Cardiac fibroblast (primary cell): ENCODE data around the gene IL17RB.

Experiments used
- DNase-seq, 2 donors: peaks; one replicate each; pipeline versions ENCODE4 v3.0.0 to v3.0.0-alpha.2; 2010; ENCODE audit warnings: low read depth in 2 of 2
- H3K4me3 ChIP-seq, 2 donors: replicated peaks in 1 of 2; 1 replicate in 1 of 2; 2 replicates in 1 of 2; pipeline ENCODE4 v1.5.1; 2011; ENCODE audit warnings: low read depth in 2 of 2, low read length in 2 of 2, mild to moderate bottlenecking in 2 of 2, moderate library complexity in 1 of 2
- TF ChIP-seq, protein P1 (sequence below): IDR thresholded peaks from one replicate; pipeline ENCODE4 v1.5.1; 2011; ENCODE audit warnings: low read depth, mild to moderate bottlenecking, low read length, inconsistent platforms

IL17RB gene

DNA sequence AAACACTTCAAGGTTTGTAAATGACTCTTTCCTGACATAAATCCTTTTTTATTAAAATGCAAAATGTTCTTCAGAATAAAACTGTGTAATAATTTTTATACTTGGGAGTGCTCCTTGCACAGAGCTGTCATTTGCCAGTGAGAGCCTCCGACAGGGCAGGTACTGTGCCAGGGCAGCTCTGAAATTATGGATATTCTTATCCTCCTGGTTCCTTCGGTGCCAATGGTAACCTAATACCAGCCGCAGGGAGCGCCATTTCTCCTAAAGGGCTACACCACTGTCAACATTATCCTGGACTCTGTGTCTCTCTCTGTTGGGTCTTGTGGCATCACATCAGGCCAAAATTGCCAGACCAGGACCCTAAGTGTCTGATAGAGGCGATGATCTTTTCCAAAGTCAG, 33.1 kb upstream of the IL17RB start:
- TF ChIP-seq, protein P1, sequence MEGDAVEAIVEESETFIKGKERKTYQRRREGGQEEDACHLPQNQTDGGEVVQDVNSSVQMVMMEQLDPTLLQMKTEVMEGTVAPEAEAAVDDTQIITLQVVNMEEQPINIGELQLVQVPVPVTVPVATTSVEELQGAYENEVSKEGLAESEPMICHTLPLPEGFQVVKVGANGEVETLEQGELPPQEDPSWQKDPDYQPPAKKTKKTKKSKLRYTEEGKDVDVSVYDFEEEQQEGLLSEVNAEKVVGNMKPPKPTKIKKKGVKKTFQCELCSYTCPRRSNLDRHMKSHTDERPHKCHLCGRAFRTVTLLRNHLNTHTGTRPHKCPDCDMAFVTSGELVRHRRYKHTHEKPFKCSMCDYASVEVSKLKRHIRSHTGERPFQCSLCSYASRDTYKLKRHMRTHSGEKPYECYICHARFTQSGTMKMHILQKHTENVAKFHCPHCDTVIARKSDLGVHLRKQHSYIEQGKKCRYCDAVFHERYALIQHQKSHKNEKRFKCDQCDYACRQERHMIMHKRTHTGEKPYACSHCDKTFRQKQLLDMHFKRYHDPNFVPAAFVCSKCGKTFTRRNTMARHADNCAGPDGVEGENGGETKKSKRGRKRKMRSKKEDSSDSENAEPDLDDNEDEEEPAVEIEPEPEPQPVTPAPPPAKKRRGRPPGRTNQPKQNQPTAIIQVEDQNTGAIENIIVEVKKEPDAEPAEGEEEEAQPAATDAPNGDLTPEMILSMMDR = no peak

DNA sequence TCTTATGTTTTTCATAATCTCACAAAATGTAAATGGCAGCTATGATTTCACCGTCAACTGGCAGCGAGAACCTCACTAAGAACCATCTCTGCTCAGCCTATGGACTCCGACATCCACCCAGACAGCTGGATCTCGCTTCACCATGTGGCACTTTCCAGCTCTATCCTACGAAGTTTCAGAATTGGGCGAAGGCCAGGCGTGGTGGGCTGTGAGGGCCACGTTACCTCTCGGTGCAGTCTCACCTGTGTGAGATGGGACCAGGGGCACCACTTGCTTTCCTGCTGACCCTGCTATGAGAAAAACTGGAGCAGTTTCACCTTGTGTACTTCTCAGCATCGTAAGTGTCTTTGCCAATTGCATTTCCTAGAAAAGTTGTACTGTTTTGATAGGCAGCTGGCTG, 32.5 kb upstream of the IL17RB start:
- no peak overlapping the region for H3K4me3 ChIP-seq
- TF ChIP-seq, protein P1 = no peak
- no peak for DNase-seq

More for the DNA sequence above, 33.1 kb upstream of the IL17RB start:
- DNase-seq = no peak
- no peak overlapping the region for H3K4me3 ChIP-seq

DNA sequence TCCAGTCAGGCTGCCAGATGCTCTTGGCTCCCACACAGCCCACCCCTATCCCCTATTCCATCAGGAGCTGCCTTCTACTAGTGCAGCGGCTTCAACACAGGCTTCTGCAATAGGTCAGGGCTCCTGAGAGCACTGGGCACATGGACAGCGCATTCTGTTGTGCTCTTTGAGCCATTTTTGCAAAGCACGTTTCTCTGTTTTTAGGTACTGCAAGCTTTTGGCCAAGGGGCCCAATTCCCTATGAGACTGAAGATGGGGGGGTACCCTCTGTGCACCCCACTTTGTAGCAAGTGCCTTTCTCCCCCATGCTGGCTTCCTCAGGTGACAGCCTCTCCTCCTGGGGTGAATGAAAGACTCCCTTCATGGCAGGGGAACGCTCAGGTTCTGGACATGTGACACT, 31.3 kb upstream of the IL17RB start:
- DNase-seq = no peak
- H3K4me3 ChIP-seq = no peak overlapping the region
- TF ChIP-seq, protein P1 = no peak

DNA sequence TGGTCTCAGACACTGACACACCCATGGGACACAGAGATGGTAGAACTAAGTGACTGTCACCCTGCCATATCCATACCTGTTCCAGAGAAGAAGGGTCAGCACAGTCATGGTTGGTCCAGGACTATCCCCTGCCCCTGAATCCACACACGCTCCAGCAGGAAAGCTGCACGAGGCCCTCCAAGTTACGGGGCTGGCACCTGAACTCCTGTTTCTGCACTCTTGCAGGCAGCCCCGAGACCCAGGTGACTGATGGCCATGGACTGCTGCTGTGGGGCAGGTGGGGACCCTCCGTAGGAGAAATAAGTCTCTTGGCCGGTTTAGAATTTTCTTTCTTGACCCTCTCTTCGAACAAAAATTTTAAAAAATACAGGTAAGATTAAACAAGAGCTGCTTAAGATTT, 30.7 kb upstream of the IL17RB start:
- TF ChIP-seq, protein P1 = no peak

DNA sequence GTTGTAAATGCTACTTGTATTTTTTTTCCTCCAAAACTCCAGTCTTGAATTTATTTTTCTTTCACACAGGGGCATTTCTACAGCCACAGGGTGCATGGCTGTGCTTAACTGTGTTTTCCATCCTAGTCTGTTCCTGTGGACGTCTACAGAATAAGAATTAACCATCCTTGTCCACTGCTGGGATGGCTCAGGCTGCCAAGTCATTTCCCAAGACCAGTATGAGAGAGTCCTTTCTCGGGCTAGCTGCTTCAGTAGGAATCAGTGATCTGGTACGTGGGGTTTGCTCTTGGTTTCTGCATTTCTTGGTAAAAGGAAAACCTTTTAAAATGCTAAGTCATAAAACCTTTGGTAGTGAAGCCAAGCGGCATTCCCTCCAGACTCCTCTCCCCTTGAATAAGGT, 29.9 kb upstream of the IL17RB start:
- H3K4me3 ChIP-seq = no peak overlapping the region
- DNase-seq = no peak
- TF ChIP-seq, protein P1 = no peak

More for the DNA sequence above, 30.7 kb upstream of the IL17RB start:
- H3K4me3 ChIP-seq = no peak overlapping the region
- DNase-seq = no peak

DNA sequence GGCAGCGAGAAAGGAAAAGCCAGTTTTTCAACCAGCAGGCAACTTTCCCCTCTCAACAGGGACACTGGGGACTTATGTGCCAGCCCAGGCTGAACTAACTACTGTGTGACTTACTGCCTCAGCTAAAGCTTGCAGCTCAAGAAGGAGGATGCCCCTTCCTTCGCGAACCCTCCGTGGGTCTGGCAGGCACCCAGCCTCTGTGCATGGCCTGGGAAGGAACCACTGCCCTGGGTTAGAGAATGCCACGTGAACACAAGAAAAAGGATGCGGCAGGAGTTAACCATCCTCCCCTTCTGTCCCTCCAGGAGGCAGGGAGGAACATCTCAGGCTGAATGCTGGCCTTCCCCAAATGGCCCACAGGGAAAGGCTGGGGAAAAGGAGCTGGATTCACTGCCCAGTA, 29.2 kb upstream of the IL17RB start:
- H3K4me3 ChIP-seq = no peak overlapping the region
- TF ChIP-seq, protein P1 = no peak
- no peak for DNase-seq

DNA sequence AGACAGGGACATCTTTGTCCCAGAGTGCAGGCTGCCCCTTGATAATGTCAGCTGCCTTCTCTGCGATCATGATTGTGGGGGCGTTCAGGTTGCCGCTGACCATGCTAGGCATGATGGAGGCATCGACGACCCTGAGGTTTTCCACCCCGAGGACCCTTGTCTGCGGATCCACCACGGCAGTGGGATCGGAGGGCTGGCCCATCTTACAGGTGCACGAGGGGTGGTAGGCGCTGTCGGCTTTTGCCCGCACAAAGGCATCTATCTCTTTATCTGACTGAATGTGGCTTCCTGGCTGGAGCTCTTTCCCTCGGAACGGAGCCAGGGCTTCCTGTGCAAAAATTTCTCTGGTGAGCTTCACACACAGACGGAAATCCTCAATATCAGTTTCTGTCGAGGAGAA, 28.6 kb upstream of the IL17RB start:
- DNase-seq = no peak
- no peak overlapping the region for H3K4me3 ChIP-seq
- TF ChIP-seq, protein P1 = no peak
